SK-N-SH (cell line): ENCODE data around the gene ZIC5. TPM values are rescaled to one million over a fixed set of nuclear protein-coding genes. Genes with fewer than 3 reads are reported as not detected.

Experiments
- CTCF ChIA-PET: fragments of 300-600, 350-600 bp; formaldehyde crosslinking; extraction: SDS; loops from one replicate; lab custom pipeline; 2021; lab: Yijun Ruan, JAX
- POLR2A ChIA-PET: fragments of 350-600 bp; sonication (Branson Sonifier 250); formaldehyde crosslinking; extraction: SDS; loops from one replicate; lab custom pipeline; 2020; ENCODE audit warnings: antibody characterized with exemption, inconsistent platforms; lab: Yijun Ruan, JAX
- DNase-seq: peaks from one replicate; pipeline ENCODE4 v3.0.0; 2012
- H2AFZ ChIP-seq: fragments of 200-600 bp; sonication (generic); 2 replicates; pipeline ENCODE4 v1.8.1; 2016; ENCODE audit warnings: antibody characterized with exemption, mild to moderate bottlenecking, low read depth
- H3F3A ChIP-seq: fragments of 200-600 bp; sonication (generic); replicated peaks from 2 replicates; pipeline ENCODE3; 2016; ENCODE audit warnings: antibody characterized with exemption, mild to moderate bottlenecking; ENCODE audit not compliant: insufficient read depth
- H3K27ac ChIP-seq, 2 experiments: fragments of 200-500 bp in 1 of 2; fragments of 200-600 bp in 1 of 2; sonication (Bioruptor generic) in 1 of 2; sonication (generic), shearing (Covaris generic) in 1 of 2; 2 replicates each; pipeline versions ENCODE4 v1.5.1 to v1.6.1; 2014 to 2016; ENCODE audit warnings: low read depth in 2 of 2, inconsistent platforms in 1 of 2, low read length in 1 of 2, mild to moderate bottlenecking in 1 of 2, mixed read lengths in 1 of 2
- H3K27me3 ChIP-seq: fragments of 200-600 bp; sonication (generic), shearing (Covaris generic); 2 replicates; pipeline ENCODE4 v1.6.1; 2016; ENCODE audit warnings: mixed run types; ENCODE audit not compliant: insufficient read depth
- H3K36me3 ChIP-seq, 2 experiments: fragments of 200-500 bp in 1 of 2; fragments of 200-600 bp in 1 of 2; sonication (Bioruptor generic) in 1 of 2; sonication (generic) in 1 of 2; replicated peaks in 1 of 2; 2 replicates each; pipeline versions ENCODE3 to v1.5.1; 2014 to 2016; ENCODE audit warnings: low read length in 1 of 2, mild to moderate bottlenecking in 1 of 2; ENCODE audit not compliant: insufficient read depth in 2 of 2, control insufficient read depth in 1 of 2
- H3K4me1 ChIP-seq, 2 experiments: fragments of 200-500 bp in 1 of 2; fragments of 200-600 bp in 1 of 2; sonication (Bioruptor generic) in 1 of 2; sonication (generic), shearing (Covaris generic) in 1 of 2; 2 replicates each; pipeline versions ENCODE4 v1.5.1 to v1.6.1; 2014 to 2016; ENCODE audit warnings: low read depth in 1 of 2, low read length in 1 of 2, mixed run types in 1 of 2; ENCODE audit not compliant: insufficient read depth in 2 of 2, control insufficient read depth in 1 of 2
- H3K4me2 ChIP-seq: fragments of 200-600 bp; sonication (generic), shearing (Covaris generic); 2 replicates; pipeline ENCODE4 v1.6.1; 2017; ENCODE audit warnings: mixed run types
- H3K4me3 ChIP-seq, 2 experiments: fragments of 200-500 bp in 1 of 2; fragments of 200-600 bp in 1 of 2; sonication (Bioruptor generic) in 1 of 2; sonication (generic), shearing (Covaris generic) in 1 of 2; 2 replicates each; pipeline versions ENCODE4 v1.5.1 to v1.8.1; 2014 to 2016; ENCODE audit warnings: low read depth in 2 of 2, inconsistent platforms in 1 of 2, low read length in 1 of 2, mild to moderate bottlenecking in 1 of 2, mixed read lengths in 1 of 2, moderate library complexity in 1 of 2
- H3K79me2 ChIP-seq: fragments of 200-600 bp; sonication (generic); 2 replicates; pipeline ENCODE4 v1.8.1; 2017; ENCODE audit warnings: mild to moderate bottlenecking; ENCODE audit not compliant: insufficient read depth
- H3K9ac ChIP-seq: fragments of 200-600 bp; sonication (generic); 2 replicates; pipeline ENCODE4 v1.6.1; 2017; ENCODE audit warnings: mixed run types
- H3K9me2 ChIP-seq: fragments of 200-600 bp; sonication (generic); 2 replicates; pipeline ENCODE4 v1.6.1; 2017; ENCODE audit warnings: mixed run types
- H3K9me3 ChIP-seq: fragments of 200-600 bp; sonication (generic); 2 replicates; pipeline ENCODE4 v1.6.1; 2017; ENCODE audit warnings: mixed run types, mild to moderate bottlenecking, moderate library complexity
- H4K20me1 ChIP-seq: fragments of 200-600 bp; sonication (generic); 2 replicates; pipeline ENCODE4 v1.6.1; 2017; ENCODE audit warnings: mild to moderate bottlenecking, mixed run types; ENCODE audit not compliant: insufficient read depth
- ELF1 ChIP-seq: IDR thresholded peaks from 2 replicates; pipeline ENCODE4 v1.4.0; 2012
- EZH2phosphoT487 ChIP-seq: fragments of 200-600 bp; sonication (generic); IDR thresholded peaks from 2 replicates; pipeline ENCODE4 v1.6.1; 2017; ENCODE audit warnings: low read depth, mixed run types, mild to moderate bottlenecking, antibody characterized with exemption, moderate library complexity, borderline replicate concordance
- FOXJ3 ChIP-seq: sonication (generic); formaldehyde crosslinking; IDR thresholded peaks from 2 replicates; pipeline ENCODE4 v1.5.1; 2020; ENCODE audit warnings: mild to moderate bottlenecking, missing genetic modification reagents
- FOXM1 ChIP-seq: IDR thresholded peaks from 2 replicates; pipeline ENCODE4 v1.4.0; 2012; ENCODE audit warnings: low read depth, mild to moderate bottlenecking
- GABPA ChIP-seq: IDR thresholded peaks from 2 replicates; pipeline ENCODE4 v1.4.0; 2012; ENCODE audit warnings: low read depth, mild to moderate bottlenecking
- GATA2 ChIP-seq: sonication (generic); formaldehyde crosslinking; IDR thresholded peaks from 2 replicates; pipeline ENCODE4 v1.5.0; 2020; ENCODE audit warnings: mild to moderate bottlenecking, missing genetic modification reagents
- JUND ChIP-seq: IDR thresholded peaks from 2 replicates; pipeline ENCODE4 v1.4.0; 2012
- MEF2A ChIP-seq: IDR thresholded peaks from 2 replicates; pipeline ENCODE4 v1.4.0; 2012; ENCODE audit warnings: low read depth, borderline replicate concordance
- NFIC ChIP-seq: IDR thresholded peaks from 2 replicates; pipeline ENCODE4 v1.4.0; 2012; ENCODE audit warnings: borderline replicate concordance
- POLR2AphosphoS5 ChIP-seq: IDR thresholded peaks from 2 replicates; pipeline ENCODE4 v1.6.1; 2012; ENCODE audit warnings: low read depth, low read length
- RAD21 ChIP-seq: IDR thresholded peaks from 2 replicates; pipeline ENCODE4 v1.6.1; 2012; ENCODE audit warnings: mild to moderate bottlenecking, low read length
- RFX5 ChIP-seq: IDR thresholded peaks from 2 replicates; pipeline ENCODE4 v1.6.1; 2012; ENCODE audit warnings: mild to moderate bottlenecking, improper control_type of control experiment, low read length
- RXRA ChIP-seq: IDR thresholded peaks from 2 replicates; pipeline ENCODE4 v1.4.0; 2012; ENCODE audit warnings: low read depth, mild to moderate bottlenecking, borderline replicate concordance
- SMC3 ChIP-seq: IDR thresholded peaks from 2 replicates; pipeline ENCODE4 v1.6.1; 2012; ENCODE audit warnings: low read depth, low read length, improper control_type of control experiment
- YY1 ChIP-seq: IDR thresholded peaks from 2 replicates; pipeline ENCODE4 v1.4.0; 2012; ENCODE audit warnings: low read depth, mild to moderate bottlenecking
- ZBTB33 ChIP-seq: IDR thresholded peaks from 2 replicates; pipeline ENCODE4 v1.4.0; 2012; ENCODE audit warnings: low read depth, borderline replicate concordance
- WGBS: methylation state at CpG from one replicate; pipeline ENCODE4 v1.1.6; 2017; ENCODE audit warnings: low lambda C conversion rate; 5-methylcytosine and 5-hydroxymethylcytosine counted together
- polyA plus RNA-seq, 3 experiments: library from polyadenylated mRNA; depleted of rRNA; stranded (reverse); fragments of >200 nt; gene quantifications; 2 replicates each; pipeline ENCODE4 v1.2.3, GENCODE V29; 2012
- TF ChIP-seq, protein P1 (sequence below): fragments of 150-350 bp; IDR thresholded peaks from 2 replicates; pipeline ENCODE4 v1.6.1; 2016; ENCODE audit warnings: mild to moderate bottlenecking, low read depth, low read length
- TF ChIP-seq, protein P2 (sequence below): IDR thresholded peaks from 2 replicates; pipeline ENCODE4; 2012
- TF ChIP-seq, protein P3 (sequence below): IDR thresholded peaks from 2 replicates; pipeline ENCODE4 v1.4.0; 2012; ENCODE audit warnings: low read depth, borderline replicate concordance

ZIC5 gene
- polyA plus RNA-seq, 1 of the 3 experiments (the other 2 are of a cell fraction) = not detected

DNA sequence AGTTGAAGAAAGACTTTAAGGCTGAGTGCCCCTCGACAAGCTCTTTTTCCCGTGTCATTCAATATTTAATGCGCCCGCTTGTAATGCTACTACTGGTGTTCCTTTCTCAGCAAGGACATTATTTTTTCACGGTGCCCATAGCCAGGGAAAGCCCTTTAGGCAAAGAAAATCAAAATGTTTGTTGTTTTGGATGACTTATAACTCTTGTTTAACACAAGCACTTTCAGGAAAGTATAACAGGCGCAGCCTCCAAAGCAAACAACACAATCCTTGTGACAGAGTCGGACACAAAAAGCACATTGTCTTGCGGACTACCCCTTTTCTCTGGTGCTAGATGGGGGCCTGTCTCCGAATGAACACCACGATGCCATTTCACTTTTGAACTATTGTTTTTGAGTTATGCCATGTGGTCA is 12.4 kb downstream of the ZIC5 start:
- Histone ChIP-seq H3K9ac (no peak overlapping the region), H3K4me2 (no peak overlapping the region), H3K27me3 (peaks cover 82% of the 10 kb centered on the region), H3F3A (no peaks in the 10 kb centered on the region), H3K4me3 (no peak overlapping the region), H3K79me2 (no peaks in the 10 kb centered on the region)
- TF ChIP-seq EZH2phosphoT487 (0 out of 2 replicates have a peak, but pooled peaks have one; percentile 75), GABPA (no peak)
- TF ChIP-seq, all 33 proteins: peak for 1
- WGBS = 20% methylated on average over 10 of the region's 10 CpGs
- no peak for DNase-seq
- peaks cover 0 to 5% of the 10 kb centered on the region in 2 experiments; a peak in 1 of 4 replicates for H3K4me1 ChIP-seq
- no peaks in the 10 kb centered on the region for H3K9me2 ChIP-seq
- H3K9me3 ChIP-seq = no peaks in the 10 kb centered on the region
- ChIA-PET POLR2A (no interaction called here), CTCF (interaction anchor here (2.0 kb wide), 1 partner anchor 304 kb away, joined by 9 read pairs; no protein-coding TSS in a partner anchor)
- no peak overlapping the region for H3K27ac ChIP-seq
- no peaks in the 10 kb centered on the region for H4K20me1 ChIP-seq
- no peaks in the 10 kb centered on the region for H3K36me3 ChIP-seq
- no peak overlapping the region for H2AFZ ChIP-seq

DNA sequence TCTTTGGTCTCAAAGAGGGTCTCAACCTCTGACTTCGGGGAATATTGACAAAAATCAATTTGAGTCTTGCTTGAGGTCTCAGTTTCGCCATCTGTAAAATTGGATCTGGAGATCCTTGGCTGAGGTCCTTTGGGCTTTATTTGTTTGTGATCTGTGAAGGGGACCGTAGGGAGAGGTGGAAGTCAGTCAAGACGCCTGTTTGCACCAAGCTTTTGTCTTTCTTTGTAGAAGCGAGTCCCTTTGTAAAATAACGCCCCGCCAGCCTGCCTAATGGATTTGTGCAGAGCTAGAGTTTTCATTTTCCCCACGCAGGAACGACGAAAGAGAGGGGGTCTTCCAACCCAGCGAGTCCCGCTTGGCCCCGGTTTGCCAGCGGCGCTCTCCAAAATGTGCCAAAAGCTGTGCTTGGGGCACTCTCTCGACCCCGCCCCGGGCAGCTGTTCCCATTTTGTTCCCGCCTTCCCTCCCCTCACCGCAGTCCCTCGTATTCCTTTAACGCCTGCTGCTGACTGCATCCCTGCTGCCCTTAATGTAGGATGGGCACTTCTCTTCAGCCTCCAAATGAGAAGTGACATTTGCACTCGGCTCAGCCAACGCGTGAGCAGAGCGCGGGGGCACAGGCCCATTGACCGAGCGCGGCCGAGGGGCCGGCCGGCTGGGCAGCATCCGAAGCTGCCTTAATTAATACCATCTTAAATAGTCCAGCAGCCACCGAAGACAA is 13.0 kb downstream of the ZIC5 start:
- 23% methylated on average over 33 of the region's 35 CpGs for WGBS
- ChIA-PET POLR2A (no interaction called here), CTCF (interaction anchor here (1.0 to 2.0 kb wide), 3 partner anchors 8 to 303 kb away, joined by 3 to 9 read pairs (median 3); no protein-coding TSS in a partner anchor)
- Histone ChIP-seq H3K9me2 (no peaks in the 10 kb centered on the region), H3K4me2 (no peak overlapping the region), H3K36me3 (no peaks in the 10 kb centered on the region), H3K27ac (no peak overlapping the region), H3K9ac (no peak overlapping the region), H2AFZ (no peak overlapping the region), H3K79me2 (no peaks in the 10 kb centered on the region), H3K9me3 (no peaks in the 10 kb centered on the region), H3K4me3 (no peak overlapping the region), H3F3A (no peaks in the 10 kb centered on the region), H3K27me3 (peaks cover 82% of the 10 kb centered on the region), H3K4me1 (peaks cover 0 to 5% of the 10 kb centered on the region in 2 experiments; a peak in 1 of 4 replicates), H4K20me1 (no peaks in the 10 kb centered on the region)
- TF ChIP-seq RAD21 (no peak), POLR2AphosphoS5 (no peak), GATA2 (CRISPR knock-in tag) (no peak), SMC3 (no peak), ZBTB33 (no peak), JUND (no peak), RXRA (no peak), MEF2A (no peak), FOXJ3 (CRISPR knock-in tag) (no peak), RFX5 (no peak), FOXM1 (no peak), EZH2phosphoT487 (no peak), ELF1 (no peak), YY1 (no peak), NFIC (no peak)
- TF ChIP-seq, protein P1, sequence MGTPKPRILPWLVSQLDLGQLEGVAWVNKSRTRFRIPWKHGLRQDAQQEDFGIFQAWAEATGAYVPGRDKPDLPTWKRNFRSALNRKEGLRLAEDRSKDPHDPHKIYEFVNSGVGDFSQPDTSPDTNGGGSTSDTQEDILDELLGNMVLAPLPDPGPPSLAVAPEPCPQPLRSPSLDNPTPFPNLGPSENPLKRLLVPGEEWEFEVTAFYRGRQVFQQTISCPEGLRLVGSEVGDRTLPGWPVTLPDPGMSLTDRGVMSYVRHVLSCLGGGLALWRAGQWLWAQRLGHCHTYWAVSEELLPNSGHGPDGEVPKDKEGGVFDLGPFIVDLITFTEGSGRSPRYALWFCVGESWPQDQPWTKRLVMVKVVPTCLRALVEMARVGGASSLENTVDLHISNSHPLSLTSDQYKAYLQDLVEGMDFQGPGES = no peak
- TF ChIP-seq, protein P2, sequence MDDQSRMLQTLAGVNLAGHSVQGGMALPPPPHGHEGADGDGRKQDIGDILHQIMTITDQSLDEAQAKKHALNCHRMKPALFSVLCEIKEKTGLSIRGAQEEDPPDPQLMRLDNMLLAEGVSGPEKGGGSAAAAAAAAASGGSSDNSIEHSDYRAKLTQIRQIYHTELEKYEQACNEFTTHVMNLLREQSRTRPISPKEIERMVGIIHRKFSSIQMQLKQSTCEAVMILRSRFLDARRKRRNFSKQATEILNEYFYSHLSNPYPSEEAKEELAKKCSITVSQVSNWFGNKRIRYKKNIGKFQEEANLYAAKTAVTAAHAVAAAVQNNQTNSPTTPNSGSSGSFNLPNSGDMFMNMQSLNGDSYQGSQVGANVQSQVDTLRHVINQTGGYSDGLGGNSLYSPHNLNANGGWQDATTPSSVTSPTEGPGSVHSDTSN = no peak
- TF ChIP-seq, protein P3, sequence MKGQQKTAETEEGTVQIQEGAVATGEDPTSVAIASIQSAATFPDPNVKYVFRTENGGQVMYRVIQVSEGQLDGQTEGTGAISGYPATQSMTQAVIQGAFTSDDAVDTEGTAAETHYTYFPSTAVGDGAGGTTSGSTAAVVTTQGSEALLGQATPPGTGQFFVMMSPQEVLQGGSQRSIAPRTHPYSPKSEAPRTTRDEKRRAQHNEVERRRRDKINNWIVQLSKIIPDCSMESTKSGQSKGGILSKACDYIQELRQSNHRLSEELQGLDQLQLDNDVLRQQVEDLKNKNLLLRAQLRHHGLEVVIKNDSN = no peak
- no peak for DNase-seq
